K562 (cell line): ENCODE data around the gene FGF21. TPM values are rescaled to one million over a fixed set of nuclear protein-coding genes. Genes with fewer than 3 reads are reported as not detected.

Experiments used
- CTBP1 ChIP-seq: fragments of 450-650 bp; IDR thresholded peaks from 2 replicates; pipeline ENCODE4 v1.6.1; 2016; ENCODE audit warnings: borderline replicate concordance
- DACH1 ChIP-seq: fragments of 450-650 bp; IDR thresholded peaks from 2 replicates; pipeline ENCODE4 v1.6.1; 2018; ENCODE audit not compliant: partially characterized antibody
- FOXA3 ChIP-seq, 2 experiments: fragments of 450-650 bp in 1 of 2; sonication (generic) in 1 of 2; formaldehyde crosslinking; IDR thresholded peaks in 1 of 2; conservative IDR thresholded peaks in 1 of 2; 2 replicates each; pipeline versions ENCODE4 v1.4.0 to v1.8.0; 2020 to 2022; ENCODE audit warnings: mild to moderate bottlenecking in 2 of 2, missing genetic modification reagents in 1 of 2
- FOXK2 ChIP-seq, 2 experiments: fragments of 450-650 bp; IDR thresholded peaks in 1 of 2; conservative IDR thresholded peaks in 1 of 2; 2 replicates each; pipeline ENCODE4 v1.6.1; 2016; ENCODE audit warnings: low read depth in 2 of 2, mild to moderate bottlenecking in 1 of 2
- HDAC1 ChIP-seq, 2 experiments: fragments of 450-650 bp; IDR thresholded peaks; 2 replicates each; pipeline ENCODE4 v1.6.1; 2016 to 2017; ENCODE audit warnings: inconsistent platforms in 1 of 2, mild to moderate bottlenecking in 1 of 2, moderate library complexity in 1 of 2
- HDAC2 ChIP-seq: fragments of 450-650 bp; IDR thresholded peaks from 2 replicates; pipeline ENCODE4 v1.6.1; 2016; ENCODE audit warnings: mild to moderate bottlenecking
- HMG20B ChIP-seq: fragments of 250-450 bp; sonication (Bioruptor Pico); IDR thresholded peaks from 2 replicates; pipeline ENCODE4 v1.5.0; 2021; ENCODE audit warnings: mild to moderate bottlenecking
- HNRNPK ChIP-seq: fragments of 200-400 bp; formaldehyde crosslinking; IDR thresholded peaks from one replicate; pipeline ENCODE4 v1.6.1; 2018; ENCODE audit warnings: mild to moderate bottlenecking, low read depth, low read length; ENCODE audit not compliant: poor library complexity, severe bottlenecking
- IFI16 ChIP-seq: fragments of 250-450 bp; sonication (Bioruptor Pico); IDR thresholded peaks from 2 replicates; pipeline ENCODE4 v2.1.2; 2022; ENCODE audit warnings: mild to moderate bottlenecking, inconsistent platforms
- NFATC3 ChIP-seq: fragments of 450-650 bp; IDR thresholded peaks from 2 replicates; pipeline ENCODE4 v1.6.1; 2017; ENCODE audit warnings: mild to moderate bottlenecking
- PHF8 ChIP-seq: fragments of 200-600 bp; sonication (generic); IDR thresholded peaks from 2 replicates; pipeline ENCODE4 v1.6.1; 2012; ENCODE audit warnings: mixed run types, mild to moderate bottlenecking, inconsistent platforms, low read length, moderate library complexity, borderline replicate concordance
- RHOXF2B ChIP-seq: fragments of 250-450 bp; sonication (Bioruptor Pico); conservative IDR thresholded peaks from 2 replicates; pipeline ENCODE4 v1.5.1; 2021
- SETDB1 ChIP-seq: IDR thresholded peaks from one replicate; pipeline ENCODE4 v1.6.1; 2012; ENCODE audit warnings: low read length, control low read depth, inconsistent platforms
- STAT5A ChIP-seq: IDR thresholded peaks from 2 replicates; pipeline ENCODE4 v1.6.1; 2012; ENCODE audit warnings: low read length, inconsistent platforms, borderline replicate concordance
- TEAD2 ChIP-seq: fragments of 450-650 bp; IDR thresholded peaks from 2 replicates; pipeline ENCODE4 v1.6.1; 2016; ENCODE audit warnings: missing genetic modification characterization, control low read depth, missing compliant biosample characterization
- ZSCAN32 ChIP-seq: fragments of 450-650 bp; formaldehyde crosslinking; IDR thresholded peaks from 2 replicates; pipeline ENCODE4 v1.4.0; 2020; ENCODE audit warnings: mild to moderate bottlenecking, moderate library complexity
- polyA plus RNA-seq, 8 experiments: library from polyadenylated mRNA; depleted of rRNA in 4 of 8; stranded (reverse) in 5 of 8; unstranded in 3 of 8; fragments of >200 nt; fragmentation: Nextera tagmentation in 2 of 8; fragmentation: Illumina TruSeq in 1 of 8; extraction: Ambion mirVana in 2 of 8; extraction: Trizol in 1 of 8; gene quantifications; 2 replicates each; pipeline versions ENCODE4 v1.2.1 to v1.2.3, GENCODE V29; 2011 to 2014; ENCODE audit warnings: inconsistent platforms in 1 of 8, missing spikeins in 1 of 8
- total RNA-seq, 7 experiments: library from RNA; depleted of rRNA in 6 of 7; stranded (reverse); fragments of >200 nt in 6 of 7; fragmentation: Illumina TruSeq in 2 of 7; extraction: Trizol in 2 of 7; gene quantifications; 2 replicates each; pipeline versions ENCODE4 v1.2.1 to v1.2.3, GENCODE V29; 2011 to 2021; ENCODE audit warnings: low replicate concordance in 1 of 7
- TF ChIP-seq, protein P1 (sequence below), 2 experiments: fragments of 450-650 bp; IDR thresholded peaks; 2 replicates each; pipeline ENCODE4 v1.6.1; 2016; ENCODE audit warnings: mild to moderate bottlenecking in 2 of 2, borderline replicate concordance in 1 of 2, low read depth in 1 of 2, moderate library complexity in 1 of 2

The FGF21 gene
- total and polyA plus RNA-seq, 9 of the 15 experiments (the other 6 are each of a cell fraction or from before 2014, with no cell fraction given), result 0.04 to 0.77 (median 0.09) TPM; not detected in 6

DNA sequence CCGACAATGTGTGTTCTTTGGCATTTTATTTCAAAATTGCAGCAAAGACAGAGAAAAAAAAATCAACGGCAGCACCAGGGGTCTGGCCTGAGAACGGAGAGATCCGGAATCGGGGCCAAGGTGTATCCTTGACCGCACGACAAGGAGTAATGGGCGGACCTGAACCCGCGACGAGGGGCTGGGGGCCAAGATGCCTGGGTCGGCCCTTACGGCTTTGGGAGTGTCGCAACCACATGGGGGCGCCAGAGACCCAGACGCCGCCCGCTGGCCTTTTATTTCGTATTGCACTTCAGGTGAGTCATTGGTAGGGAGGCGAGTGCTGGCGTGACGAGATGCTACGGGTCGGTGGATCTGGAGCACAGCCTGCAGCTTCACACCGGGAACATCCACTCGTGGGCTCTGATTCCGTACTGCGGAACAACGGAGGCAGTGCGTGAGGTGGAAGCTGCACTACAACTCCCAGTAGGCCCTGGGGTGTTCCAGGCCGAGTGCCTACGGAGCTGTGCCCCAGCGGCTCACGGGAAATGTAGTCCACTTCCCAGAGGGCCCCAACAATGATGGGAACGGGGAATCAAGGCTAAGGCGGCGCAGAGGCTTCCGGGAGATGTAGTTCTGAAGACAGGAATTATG, 39.8 kb downstream of the FGF21 start (continued):
- peak; percentile 48; the same call in 1 of the 2 replicates for TF ChIP-seq PHF8
- TF ChIP-seq HMG20B, result no peak
- peak in 1 of 2 experiments; percentile 72; a peak in 2 of 4 replicates for TF ChIP-seq HDAC1 (IDR thresholded peaks at IDR 0.05)
- TF ChIP-seq, protein P1, sequence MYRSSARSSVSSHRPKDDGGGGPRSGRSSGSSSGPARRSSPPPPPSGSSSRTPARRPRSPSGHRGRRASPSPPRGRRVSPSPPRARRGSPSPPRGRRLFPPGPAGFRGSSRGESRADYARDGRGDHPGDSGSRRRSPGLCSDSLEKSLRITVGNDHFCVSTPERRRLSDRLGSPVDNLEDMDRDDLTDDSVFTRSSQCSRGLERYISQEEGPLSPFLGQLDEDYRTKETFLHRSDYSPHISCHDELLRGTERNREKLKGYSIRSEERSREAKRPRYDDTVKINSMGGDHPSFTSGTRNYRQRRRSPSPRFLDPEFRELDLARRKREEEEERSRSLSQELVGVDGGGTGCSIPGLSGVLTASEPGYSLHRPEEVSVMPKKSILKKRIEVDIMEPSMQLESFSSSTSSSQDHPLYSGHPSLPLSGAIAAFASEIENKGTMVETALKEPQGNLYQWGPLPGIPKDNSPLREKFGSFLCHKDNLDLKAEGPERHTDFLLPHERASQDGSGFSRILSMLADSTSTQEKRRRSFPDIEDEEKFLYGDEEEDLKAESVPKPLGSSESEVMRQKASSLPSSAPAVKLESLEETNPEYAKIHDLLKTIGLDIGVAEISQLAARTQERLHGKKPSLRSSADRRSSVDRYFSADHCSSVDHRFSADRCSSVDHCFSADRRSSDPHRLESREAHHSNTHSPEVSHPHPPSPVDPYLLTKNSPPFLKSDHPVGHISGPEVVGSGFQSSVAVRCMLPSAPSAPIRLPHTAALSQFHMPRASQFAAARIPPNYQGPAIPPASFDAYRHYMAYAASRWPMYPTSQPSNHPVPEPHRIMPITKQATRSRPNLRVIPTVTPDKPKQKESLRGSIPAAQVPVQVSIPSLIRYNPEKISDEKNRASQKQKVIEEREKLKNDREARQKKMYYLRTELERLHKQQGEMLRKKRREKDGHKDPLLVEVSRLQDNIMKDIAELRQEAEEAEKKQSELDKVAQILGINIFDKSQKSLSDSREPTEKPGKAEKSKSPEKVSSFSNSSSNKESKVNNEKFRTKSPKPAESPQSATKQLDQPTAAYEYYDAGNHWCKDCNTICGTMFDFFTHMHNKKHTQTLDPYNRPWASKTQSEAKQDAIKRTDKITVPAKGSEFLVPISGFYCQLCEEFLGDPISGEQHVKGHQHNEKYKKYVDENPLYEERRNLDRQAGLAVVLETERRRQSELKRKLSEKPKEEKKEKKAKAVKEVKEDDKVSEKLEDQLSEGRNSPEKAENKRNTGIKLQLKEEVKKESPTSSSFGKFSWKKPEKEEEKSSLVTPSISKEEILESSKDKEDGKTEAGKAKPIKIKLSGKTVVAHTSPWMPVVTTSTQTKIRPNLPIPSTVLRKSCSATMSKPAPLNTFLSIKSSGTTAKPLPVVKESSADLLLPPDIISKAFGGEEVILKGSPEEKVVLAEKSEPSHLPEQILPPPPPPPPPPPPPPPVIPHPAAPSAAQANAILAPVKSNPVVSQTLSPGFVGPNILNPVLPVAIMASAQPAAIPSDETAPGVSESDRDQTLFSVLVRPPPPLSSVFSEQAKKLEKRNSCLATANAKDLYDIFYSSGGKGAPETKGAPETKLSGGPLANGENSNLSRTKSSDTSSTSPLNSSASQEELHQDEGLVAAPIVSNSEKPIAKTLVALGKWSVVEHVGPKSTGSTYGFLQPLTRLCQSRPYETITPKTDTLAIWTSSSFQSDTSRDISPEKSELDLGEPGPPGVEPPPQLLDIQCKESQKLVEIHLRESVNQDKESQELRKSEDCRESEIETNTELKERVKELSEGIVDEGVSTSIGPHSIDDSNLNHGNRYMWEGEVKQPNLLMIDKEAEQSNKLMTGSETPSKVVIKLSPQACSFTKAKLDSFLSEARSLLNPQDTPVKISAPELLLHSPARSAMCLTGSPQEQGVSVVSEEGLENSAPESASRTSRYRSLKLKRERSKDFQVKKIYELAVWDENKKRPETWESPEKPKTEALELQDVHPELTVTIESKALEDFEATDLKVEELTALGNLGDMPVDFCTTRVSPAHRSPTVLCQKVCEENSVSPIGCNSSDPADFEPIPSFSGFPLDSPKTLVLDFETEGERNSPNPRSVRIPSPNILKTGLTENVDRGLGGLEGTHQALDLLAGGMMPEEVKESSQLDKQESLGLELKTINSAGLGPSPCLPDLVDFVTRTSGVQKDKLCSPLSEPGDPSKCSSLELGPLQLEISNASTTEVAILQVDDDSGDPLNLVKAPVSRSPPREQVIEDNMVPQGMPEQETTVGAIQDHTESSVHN (IDR thresholded peaks at IDR 0.05; ENCODE audit: borderline replicate concordance in 1 of 2, low read depth in 1 of 2), result no peak
- TF ChIP-seq FOXA3 (CRISPR knock-in tag; conservative IDR thresholded peaks at IDR 0.05 in 1 of 2, IDR thresholded peaks at IDR 0.05 in 1 of 2), result no peak; a peak in 1 of 4 replicates
- TF ChIP-seq SETDB1, result peak; percentile 21
- TF ChIP-seq ZSCAN32, result no peak
- peak; percentile 45; the same call in 1 of the 2 replicates for TF ChIP-seq HDAC2
- no peak for TF ChIP-seq FOXK2 (conservative IDR thresholded peaks at IDR 0.05 in 1 of 2, IDR thresholded peaks at IDR 0.05 in 1 of 2; ENCODE audit: low read depth in 2 of 2)
- no peak for TF ChIP-seq DACH1
- TF ChIP-seq CTBP1, result peak; percentile 77
- TF ChIP-seq NFATC3, result no peak
- no peak for TF ChIP-seq TEAD2 (tag)
- no peak for TF ChIP-seq IFI16 (CRISPR knock-in tag)
- no peak for TF ChIP-seq STAT5A
- TF ChIP-seq RHOXF2B (CRISPR knock-in tag), result no peak
- no peak for TF ChIP-seq HNRNPK
